KOPT-K1 (cell line): ENCODE results near the gene ZFYVE28.
"Not testable (repeated sequence)": the region's sequence is repeated elsewhere in the genome, so short reads cannot be mapped to it uniquely, and the experiment has no call there.

Experiments used
- H3K27ac ChIP-seq: fragments of 200-600 bp; sonication (generic); 2 replicates; pipeline ENCODE4 v1.5.1; 2016; ENCODE audit warnings: antibody characterized with exemption, mild to moderate bottlenecking, low read depth, low read length; ENCODE audit not compliant: poor library complexity, severe bottlenecking
- H3K36me3 ChIP-seq: fragments of 200-600 bp; sonication (generic); 2 replicates; pipeline ENCODE4 v1.5.1; 2017; ENCODE audit warnings: antibody characterized with exemption, mild to moderate bottlenecking, low read length, moderate library complexity; ENCODE audit not compliant: insufficient read depth
- H3K9me3 ChIP-seq: fragments of 200-600 bp; sonication (generic); 2 replicates; pipeline ENCODE4 v1.5.1; 2017; ENCODE audit warnings: antibody characterized with exemption, low read length, mild to moderate bottlenecking; ENCODE audit not compliant: insufficient read depth, poor library complexity, severe bottlenecking

ZFYVE28 gene

DNA sequence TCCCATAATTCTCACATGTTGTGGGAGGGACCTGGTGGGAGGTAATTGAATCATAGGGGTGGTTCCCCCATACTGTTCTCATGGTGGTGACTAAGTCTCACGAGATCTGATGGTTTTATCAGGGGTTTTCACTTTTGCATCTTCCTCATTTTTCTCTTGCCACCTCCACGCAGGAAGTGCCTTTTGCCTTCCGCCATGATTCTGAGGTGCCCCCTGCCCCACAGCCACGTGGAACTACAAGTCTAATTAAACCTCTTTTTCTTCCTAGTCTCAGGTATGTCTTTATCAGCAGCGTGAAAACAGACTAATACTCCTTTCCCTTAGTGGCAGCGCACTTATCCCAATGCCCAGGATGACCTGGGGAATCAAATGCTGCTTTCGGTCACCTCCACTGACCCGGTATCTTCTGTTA, 35.2 kb downstream of the ZFYVE28 start:
- not testable (repeated sequence) for H3K27ac ChIP-seq, H3K36me3 ChIP-seq, H3K9me3 ChIP-seq

DNA sequence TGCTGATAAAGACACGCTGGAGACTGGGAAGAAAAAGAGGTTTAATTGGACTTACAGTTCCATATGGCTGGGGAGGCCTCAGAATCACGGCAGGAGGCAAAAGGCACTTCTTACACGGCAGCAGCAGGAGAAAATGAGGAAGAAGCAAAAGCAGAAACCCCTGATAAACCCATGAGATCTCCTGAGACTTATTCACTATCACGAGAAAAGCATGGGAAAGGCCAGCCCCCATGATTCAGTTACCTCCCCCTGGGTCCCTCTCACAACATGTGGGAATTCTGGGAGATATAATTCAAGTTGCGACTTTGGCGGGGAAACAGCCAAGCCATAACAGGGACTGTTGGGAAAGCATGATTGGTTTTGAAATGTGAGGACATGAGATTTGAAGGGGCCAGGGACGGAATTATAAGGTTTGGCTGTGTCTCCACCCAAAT, 35.7 kb downstream of the ZFYVE28 start:
- not testable (repeated sequence) for H3K9me3 ChIP-seq, H3K27ac ChIP-seq, H3K36me3 ChIP-seq

DNA sequence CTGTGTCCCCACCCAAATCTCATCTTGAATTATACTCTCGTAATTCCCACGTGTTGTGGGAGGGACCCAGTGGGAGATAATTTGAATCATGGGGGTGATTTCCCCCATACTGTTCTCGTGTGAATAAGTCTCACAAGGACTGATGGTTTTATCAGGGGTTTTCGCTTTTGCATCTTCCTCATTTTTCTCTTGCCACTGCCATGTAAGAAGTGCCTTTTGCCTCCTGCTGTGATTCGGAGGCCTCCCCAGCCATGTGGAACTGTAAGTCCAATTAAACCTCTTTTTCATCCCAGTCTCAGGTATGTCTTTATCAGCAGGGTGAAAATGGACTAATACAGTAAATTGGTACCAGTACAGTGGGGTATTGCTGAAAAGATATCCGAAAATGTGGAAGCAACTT, 37.9 kb downstream of the ZFYVE28 start:
- H3K9me3 ChIP-seq, H3K27ac ChIP-seq, H3K36me3 ChIP-seq: not testable (repeated sequence)

DNA sequence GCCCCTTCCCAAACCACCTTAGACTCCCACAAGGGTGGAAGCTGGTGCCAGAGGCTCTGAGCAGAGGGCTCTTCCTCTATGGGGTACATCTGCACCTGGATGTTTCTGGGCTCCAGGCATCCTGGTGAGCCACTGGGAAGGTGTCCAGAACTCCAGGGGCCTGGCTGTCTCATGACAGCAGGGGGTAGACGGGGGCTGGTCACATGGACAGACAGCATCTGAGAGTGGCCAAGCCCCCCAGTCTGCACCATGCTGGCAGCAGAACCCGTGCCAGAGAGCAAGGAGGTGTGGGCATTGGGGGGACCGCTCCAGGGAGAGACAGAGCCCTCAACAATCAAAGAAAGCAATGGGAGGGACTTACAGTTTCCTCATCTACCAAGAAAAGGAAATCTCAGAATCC, 39.5 kb downstream of the ZFYVE28 start:
- Histone ChIP-seq H3K36me3 (no peaks in the 10 kb centered on the region), H3K9me3 (peaks cover 9% of the 10 kb centered on the region), H3K27ac (no peak overlapping the region)

DNA sequence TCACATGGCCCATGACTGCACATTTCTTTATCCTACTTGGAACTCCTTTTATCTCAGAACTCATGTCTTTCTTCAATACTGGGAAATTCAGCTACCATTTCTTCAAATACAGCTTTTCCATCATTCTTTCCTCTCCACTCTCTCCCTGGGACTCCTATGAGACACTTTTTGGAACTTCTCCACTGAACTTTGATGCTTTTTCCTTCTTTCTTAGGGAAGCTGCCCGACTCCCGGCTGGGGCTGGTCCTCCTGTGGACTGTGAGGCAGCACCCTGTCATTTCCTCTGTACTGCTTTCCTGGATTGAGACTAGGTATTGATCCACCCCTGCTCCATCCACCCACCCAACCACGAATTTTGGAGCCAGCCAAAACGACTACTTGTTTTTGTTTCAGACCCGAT, 40.0 kb downstream of the ZFYVE28 start:
- Histone ChIP-seq H3K36me3 (no peaks in the 10 kb centered on the region), H3K27ac (no peak overlapping the region), H3K9me3 (peaks cover 14% of the 10 kb centered on the region)

DNA sequence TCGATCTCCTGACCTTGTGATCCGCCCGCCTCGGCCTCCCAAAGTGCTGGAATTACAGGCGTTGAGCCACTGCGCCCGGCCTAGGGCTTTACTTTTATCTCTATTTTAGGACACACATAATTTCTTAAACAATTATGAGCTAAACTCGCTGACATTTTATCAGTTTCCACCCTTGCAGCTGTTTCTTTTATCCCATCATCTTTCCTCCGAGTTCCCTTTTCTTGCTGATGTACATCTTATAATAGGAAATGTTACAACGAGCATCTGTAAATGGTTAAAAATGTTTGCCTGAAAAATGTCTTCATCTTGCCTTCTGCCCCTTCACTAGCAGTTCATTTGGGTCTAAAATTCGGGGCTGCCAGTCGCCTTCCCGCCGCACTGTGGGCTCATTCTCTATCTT, 41.2 kb downstream of the ZFYVE28 start:
- no peaks in the 10 kb centered on the region for H3K36me3 ChIP-seq
- no peak overlapping the region for H3K27ac ChIP-seq
- H3K9me3 ChIP-seq, result peaks cover 23% of the 10 kb centered on the region

DNA sequence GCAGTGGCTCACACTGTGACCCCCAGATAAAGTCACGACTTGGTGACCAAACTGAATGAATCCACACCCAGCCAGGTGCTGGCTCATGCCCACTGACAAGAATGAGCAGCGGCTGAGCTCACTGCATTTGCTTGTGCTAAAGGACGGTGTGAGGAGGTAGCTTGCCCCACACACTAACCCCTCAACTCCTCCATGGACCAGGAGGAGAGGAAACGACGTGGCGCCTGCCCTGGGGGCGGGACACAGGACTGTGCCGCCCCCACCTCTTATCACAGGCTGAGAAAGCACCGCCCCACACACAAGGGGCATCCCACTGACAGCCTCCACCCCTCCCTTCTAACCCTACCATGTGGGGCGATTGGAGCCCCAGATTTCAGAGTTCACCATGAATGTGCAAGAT, 43.0 kb downstream of the ZFYVE28 start:
- peaks cover 29% of the 10 kb centered on the region for H3K9me3 ChIP-seq
- no peak overlapping the region for H3K27ac ChIP-seq
- H3K36me3 ChIP-seq, result no peaks in the 10 kb centered on the region

DNA sequence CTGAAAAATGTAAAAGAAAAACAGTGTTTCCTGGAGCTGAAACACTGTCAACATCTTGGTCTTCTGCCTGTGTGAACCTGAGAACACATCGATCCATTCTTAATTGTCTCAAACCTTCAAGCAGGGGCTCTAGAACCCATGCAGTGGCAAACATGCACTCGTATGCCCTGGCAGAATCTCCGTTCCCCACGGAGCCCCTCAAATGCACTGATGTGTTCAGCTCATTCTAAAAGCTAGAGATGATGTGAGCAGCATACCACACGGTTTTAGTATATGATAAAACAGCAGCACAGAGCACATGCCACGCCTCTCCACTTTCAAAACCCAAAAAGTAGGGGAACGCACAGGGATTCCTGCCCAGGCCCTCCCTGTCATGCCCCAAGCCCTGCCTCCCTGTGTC, 44.9 kb downstream of the ZFYVE28 start:
- H3K9me3 ChIP-seq, result peaks cover 40% of the 10 kb centered on the region
- no peak overlapping the region for H3K27ac ChIP-seq
- H3K36me3 ChIP-seq, result no peaks in the 10 kb centered on the region

DNA sequence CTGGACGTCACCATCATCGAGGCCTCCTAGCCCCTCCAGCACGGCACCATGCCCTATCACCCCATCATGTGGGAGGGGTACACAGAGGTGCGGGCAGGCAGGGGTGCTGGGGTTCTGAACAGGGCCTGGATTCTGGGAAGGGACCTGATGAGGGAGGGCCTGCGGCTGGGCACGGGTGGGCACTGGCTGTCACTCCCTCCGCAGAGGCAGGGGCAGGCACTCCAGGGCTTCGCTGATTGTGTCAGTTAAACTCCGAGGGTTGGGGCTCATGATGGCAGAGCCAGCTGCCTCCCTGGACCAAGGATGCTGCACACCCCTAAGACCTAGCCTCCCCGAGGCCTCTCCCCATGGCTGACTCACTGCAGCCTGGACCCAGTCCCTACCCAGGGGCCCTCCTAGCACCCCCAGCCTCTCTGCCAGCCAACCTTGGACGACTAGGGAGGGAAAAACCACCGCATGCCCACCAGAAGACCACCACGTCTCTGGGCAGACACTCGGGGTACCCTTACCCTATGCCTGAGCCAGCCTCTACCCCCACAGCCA, 45.9 kb downstream of the ZFYVE28 start:
- peaks cover 44% of the 10 kb centered on the region for H3K9me3 ChIP-seq
- H3K27ac ChIP-seq, result no peak overlapping the region
- no peaks in the 10 kb centered on the region for H3K36me3 ChIP-seq

DNA sequence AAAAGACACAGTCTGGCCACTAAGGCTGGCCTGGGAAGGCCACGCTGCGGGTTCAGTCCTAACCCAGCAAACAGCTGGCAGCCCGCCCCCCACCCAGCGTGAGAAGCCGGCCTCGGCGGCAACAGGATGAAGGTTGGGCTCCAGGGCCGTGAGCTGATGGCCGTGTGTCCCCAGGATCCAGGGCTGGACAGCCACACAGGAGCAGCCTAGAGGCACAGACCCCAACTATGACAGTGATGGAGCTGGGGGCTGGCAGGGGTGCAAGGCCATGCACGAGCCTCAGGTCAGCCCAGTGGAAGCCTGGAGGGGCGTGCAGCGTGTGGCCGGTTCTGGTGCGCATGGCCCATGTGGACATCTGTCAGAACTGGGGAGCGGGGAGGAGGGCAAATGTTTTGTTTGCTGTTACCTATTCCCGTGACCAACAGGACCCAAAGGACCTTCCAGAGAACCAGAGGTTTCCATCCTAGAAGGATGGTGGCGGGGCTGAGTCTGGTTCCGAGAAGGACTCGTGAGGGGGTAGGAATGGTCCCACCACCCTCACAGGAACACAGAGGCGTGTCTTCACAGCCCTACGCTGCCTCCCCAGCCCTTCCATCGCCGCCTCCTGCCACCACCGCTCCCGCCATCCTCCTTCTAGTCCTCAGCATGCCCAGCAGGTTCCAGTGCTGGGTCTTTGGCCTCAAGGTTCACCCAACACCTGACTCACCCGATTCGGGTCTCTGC, 46.5 kb downstream of the ZFYVE28 start:
- Histone ChIP-seq H3K27ac (no peak overlapping the region), H3K9me3 (peaks cover 44% of the 10 kb centered on the region), H3K36me3 (no peaks in the 10 kb centered on the region)

DNA sequence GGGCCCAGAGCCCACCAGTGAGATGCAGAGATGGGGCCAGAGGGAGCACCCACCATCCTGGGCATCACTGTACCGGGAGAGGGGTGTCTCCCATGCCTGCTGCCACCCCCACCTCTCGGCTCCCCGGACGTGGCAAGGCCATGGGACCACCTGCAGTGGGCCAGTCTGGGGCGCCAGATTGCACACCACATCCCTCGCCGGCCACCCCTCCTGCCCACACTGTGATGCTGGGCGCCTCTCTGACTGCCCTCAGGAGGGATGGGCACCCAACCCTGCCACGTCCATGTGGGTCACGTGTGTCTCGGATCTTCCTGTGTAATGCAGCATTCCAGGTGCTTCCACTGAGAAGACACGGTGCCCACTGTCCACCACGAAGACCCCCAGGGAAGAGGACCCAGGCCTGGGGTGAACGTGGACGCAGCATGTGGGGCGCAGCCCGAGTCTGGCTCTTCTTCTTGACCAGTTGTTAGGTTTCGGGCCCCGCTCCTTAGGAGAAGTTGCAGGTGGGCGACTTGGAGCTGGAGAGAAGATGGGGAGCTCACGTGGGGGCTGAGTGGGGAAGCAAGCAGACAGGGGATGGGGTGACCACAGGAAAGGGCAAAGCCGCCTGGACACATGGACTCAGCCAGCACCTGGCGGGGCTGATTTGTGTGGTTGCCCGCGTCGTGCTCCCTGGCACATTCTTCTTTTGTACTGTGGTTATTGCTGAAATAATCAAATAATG, 47.7 kb downstream of the ZFYVE28 start:
- H3K27ac ChIP-seq, result no peak overlapping the region
- no peaks in the 10 kb centered on the region for H3K36me3 ChIP-seq
- peaks cover 44% of the 10 kb centered on the region for H3K9me3 ChIP-seq

DNA sequence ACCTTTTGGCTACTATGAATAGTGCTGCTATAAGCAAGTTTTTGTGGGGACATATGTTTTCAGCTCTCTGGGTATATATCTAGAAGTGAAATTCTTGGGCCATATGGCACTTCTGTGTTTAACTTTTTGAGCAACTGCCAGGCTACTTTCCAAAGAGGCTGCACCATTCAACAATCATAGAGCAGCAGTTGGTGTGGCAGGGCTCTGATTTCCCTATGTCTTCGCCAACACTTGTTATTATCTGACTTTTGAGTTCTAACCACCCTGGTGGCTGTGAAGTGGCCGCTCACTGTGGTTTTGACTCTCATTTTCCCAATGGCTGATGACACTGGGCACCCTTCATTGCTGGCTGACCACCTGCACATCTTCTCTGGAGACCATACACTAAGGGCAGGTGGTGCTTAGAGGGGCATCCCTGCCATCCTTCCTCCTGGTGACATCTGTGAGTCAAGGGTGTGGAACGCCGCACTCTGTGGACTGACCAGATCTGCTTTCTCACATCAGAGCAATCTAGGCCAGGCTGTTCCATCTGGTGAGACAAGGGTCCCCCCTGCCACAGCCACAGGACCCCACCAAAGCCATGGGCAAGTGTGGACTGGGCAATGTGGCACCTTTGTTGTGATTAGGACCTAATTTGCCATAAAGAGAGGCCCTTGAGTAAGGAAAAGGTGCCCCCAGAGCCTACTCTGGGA, 49.6 kb downstream of the ZFYVE28 start:
- H3K27ac ChIP-seq, result no peak overlapping the region
- H3K36me3 ChIP-seq, result no peaks in the 10 kb centered on the region
- peaks cover 35% of the 10 kb centered on the region for H3K9me3 ChIP-seq

DNA sequence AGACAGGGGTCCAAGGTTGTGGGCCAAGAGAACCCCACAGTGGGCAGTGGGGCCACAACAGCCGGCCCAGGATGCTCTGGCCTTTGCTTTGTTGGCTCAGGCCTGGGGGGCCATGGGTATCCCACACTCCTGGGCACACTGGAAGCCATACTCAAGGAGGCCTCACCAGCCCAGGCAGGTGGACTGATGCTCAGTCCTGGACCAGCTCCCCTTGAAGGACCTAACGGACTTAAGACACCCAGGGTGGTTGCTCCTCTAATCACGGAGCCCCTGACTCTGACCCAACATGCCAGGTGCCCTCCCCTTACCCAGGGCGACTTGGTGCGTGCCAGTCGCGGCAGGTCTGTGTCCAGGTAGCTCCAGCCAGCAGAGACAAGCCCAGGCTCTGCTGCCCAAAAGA, 50.8 kb downstream of the ZFYVE28 start:
- Histone ChIP-seq H3K9me3 (peaks cover 25% of the 10 kb centered on the region), H3K36me3 (no peaks in the 10 kb centered on the region), H3K27ac (no peak overlapping the region)

DNA sequence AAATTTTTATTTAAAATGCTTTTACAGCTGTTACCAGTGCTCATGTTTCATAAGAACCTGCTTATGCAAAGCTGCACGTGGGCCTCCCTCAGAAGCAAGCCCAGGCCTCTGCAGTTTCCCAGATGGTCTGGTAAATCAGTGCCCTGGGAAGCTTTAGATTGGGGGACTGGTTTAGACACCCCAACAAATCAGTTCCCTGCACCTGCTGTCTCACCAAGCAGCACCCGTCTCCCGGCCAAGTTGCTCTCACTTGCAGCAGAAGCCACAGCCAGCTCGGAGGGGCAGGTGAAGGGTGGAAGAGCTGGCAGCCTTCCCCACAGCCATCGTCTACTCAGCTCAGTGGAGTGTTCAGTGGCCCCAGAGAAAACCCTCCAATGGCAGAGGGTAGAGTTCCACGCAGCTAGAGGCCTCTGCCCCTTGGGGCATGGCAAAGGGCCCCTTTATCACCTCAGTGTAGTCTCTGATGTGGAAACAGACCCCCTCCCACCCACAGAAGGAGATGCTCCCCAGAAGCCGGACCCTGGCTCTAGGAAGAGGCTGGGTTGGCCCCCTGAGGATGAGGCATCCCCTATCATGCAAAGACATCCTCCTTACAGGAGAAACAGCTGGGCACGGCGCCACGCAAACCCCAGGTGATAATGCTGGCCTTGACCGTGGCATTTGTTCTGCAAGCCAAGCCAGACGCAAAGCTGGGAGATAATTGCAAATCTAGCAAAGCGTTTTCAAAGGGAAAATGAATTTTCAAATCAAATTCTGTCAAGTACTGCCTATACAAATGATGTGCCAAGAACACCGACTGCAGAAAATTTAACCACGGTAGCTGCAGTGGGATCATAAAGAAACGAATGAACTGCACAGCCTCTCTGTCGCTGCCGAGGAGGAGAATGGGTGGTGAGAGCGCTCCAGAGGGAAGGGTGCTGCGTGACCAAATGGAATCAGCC, 51.9 kb downstream of the ZFYVE28 start:
- peaks cover 15% of the 10 kb centered on the region for H3K9me3 ChIP-seq
- no peak overlapping the region for H3K27ac ChIP-seq
- no peaks in the 10 kb centered on the region for H3K36me3 ChIP-seq

DNA sequence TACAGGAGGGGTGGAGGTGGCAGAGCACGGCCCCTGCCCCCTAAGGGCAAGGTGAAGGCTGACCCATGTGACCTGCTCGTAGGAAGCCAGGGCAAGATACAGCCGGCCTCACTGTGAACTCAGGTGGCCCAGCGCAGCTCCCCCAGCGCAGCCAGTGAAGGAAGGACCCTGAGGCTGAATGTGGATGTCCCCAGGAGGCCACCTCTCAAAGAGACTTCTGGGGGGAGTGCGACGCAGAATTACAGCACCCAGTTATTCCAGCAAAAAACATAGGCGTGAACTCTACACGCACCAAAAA, 52.6 kb downstream of the ZFYVE28 start:
- Histone ChIP-seq H3K27ac (no peak overlapping the region), H3K9me3 (peaks cover 15% of the 10 kb centered on the region), H3K36me3 (no peaks in the 10 kb centered on the region)
